HCT116 (cell line): ENCODE results near the gene IL18BP. TPM values are rescaled to one million over a fixed set of nuclear protein-coding genes. Genes with fewer than 3 reads are reported as not detected.

ENCODE experiments used
- ATAC-seq: fragments of 200-7000 bp; cut with Tn5 transposase; 2 replicates; pipeline ENCODE4 v1.9.1; 2020; ENCODE audit warnings: mild to moderate bottlenecking, moderate library complexity
- BruUV-seq: library from RNA; stranded (reverse); fragments of 400-500 nt; replicated peaks from 2 replicates; lab custom pipeline; 2021; lab: Mats Ljungman, UMichigan
- CTCF ChIA-PET: fragments of 300-600 bp; sonication (Branson Sonifier 250); formaldehyde crosslinking; loops from one replicate; lab custom pipeline; 2021; ENCODE audit warnings: antibody characterized with exemption; lab: Charles Lee
- POLR2A ChIA-PET: fragments of 300-600, 350-600 bp; sonication (Branson Sonifier 250); formaldehyde crosslinking; loops from one replicate; lab custom pipeline; 2021; ENCODE audit warnings: antibody characterized with exemption; lab: Charles Lee
- RAD21 ChIA-PET, 2 experiments: fragments of 300-600 bp; sonication (Branson Sonifier 250); formaldehyde crosslinking; loops; one replicate each; lab custom pipeline; 2023; ENCODE audit warnings: low total read pairs in 2 of 2; ENCODE audit not compliant: uncharacterized antibody in 2 of 2, unreplicated experiment in 2 of 2, low non-redundant PET in 1 of 2; lab: Charles Lee
- DNase-seq: peaks from one replicate; pipeline ENCODE4 v3.0.0-alpha.2; 2010; ENCODE audit warnings: low read depth, low spot score
- H2AFZ ChIP-seq: fragments of 200-600 bp; shearing (Covaris generic), sonication (generic); 2 replicates; pipeline ENCODE4 v1.6.1; 2017; ENCODE audit warnings: low read depth, mixed run types, mixed read lengths, antibody characterized with exemption, low read length; ENCODE audit not compliant: poor library complexity, severe bottlenecking
- H3K27ac ChIP-seq: 2 replicates; pipeline ENCODE4 v1.5.1; 2012; ENCODE audit warnings: low read depth, low read length
- H3K27me3 ChIP-seq: fragments of 200-600 bp; sonication (generic); 2 replicates; pipeline ENCODE4 v1.6.1; 2016; ENCODE audit warnings: mixed run types, low read length, mixed read lengths; ENCODE audit not compliant: insufficient read depth
- H3K36me3 ChIP-seq, 2 experiments: fragments of 200-500 bp in 1 of 2; fragments of 200-600 bp in 1 of 2; sonication (Bioruptor generic) in 1 of 2; sonication (generic) in 1 of 2; 2 replicates each; pipeline versions ENCODE4 v1.5.1 to v1.6.1; 2014 to 2016; ENCODE audit warnings: low read length in 2 of 2, inconsistent platforms in 1 of 2, mixed read lengths in 1 of 2, mixed run types in 1 of 2; ENCODE audit not compliant: insufficient read depth in 2 of 2, control insufficient read depth in 1 of 2
- H3K4me1 ChIP-seq, 2 experiments: fragments of 200-600 bp in 1 of 2; sonication (generic) in 1 of 2; 2 replicates each; pipeline versions ENCODE4 v1.5.1 to v1.6.1; 2012 to 2017; ENCODE audit warnings: low read length in 2 of 2, inconsistent platforms in 1 of 2, mild to moderate bottlenecking in 1 of 2, mixed read lengths in 1 of 2, mixed run types in 1 of 2, moderate library complexity in 1 of 2; ENCODE audit not compliant: insufficient read depth in 2 of 2, control insufficient read depth in 1 of 2
- H3K4me2 ChIP-seq: fragments of 200-600 bp; sonication (generic); 2 replicates; pipeline ENCODE4 v1.6.1; 2017; ENCODE audit warnings: mixed run types, low read length, mixed read lengths
- H3K4me3 ChIP-seq, 2 experiments: fragments of 200-600 bp in 1 of 2; sonication (generic) in 1 of 2; replicated peaks in 1 of 2; 2 replicates each; pipeline ENCODE4 v1.5.1; 2011 to 2016; ENCODE audit warnings: low read length in 2 of 2, control low read depth in 1 of 2, low read depth in 1 of 2, mild to moderate bottlenecking in 1 of 2, mixed read lengths in 1 of 2, mixed run types in 1 of 2
- H3K79me2 ChIP-seq: fragments of 200-600 bp; sonication (generic); 2 replicates; pipeline ENCODE4 v1.6.1; 2017; ENCODE audit warnings: mild to moderate bottlenecking, mixed run types, low read length, moderate library complexity, mixed read lengths; ENCODE audit not compliant: insufficient read depth
- H3K9ac ChIP-seq: fragments of 200-600 bp; sonication (generic); 2 replicates; pipeline ENCODE4 v1.6.1; 2016; ENCODE audit warnings: low read length, mixed read lengths
- H3K9me2 ChIP-seq: fragments of 200-600 bp; sonication (generic), shearing (Covaris generic); 2 replicates; pipeline ENCODE4 v1.6.1; 2017; ENCODE audit warnings: mixed run types, mild to moderate bottlenecking, moderate library complexity; ENCODE audit not compliant: insufficient read depth
- H3K9me3 ChIP-seq, 2 experiments: fragments of 200-500 bp in 1 of 2; fragments of 200-600 bp in 1 of 2; sonication (Bioruptor generic) in 1 of 2; sonication (generic) in 1 of 2; 2 replicates each; pipeline ENCODE4 v1.6.1; 2014 to 2017; ENCODE audit warnings: low read length in 2 of 2, mixed read lengths in 2 of 2, inconsistent platforms in 1 of 2, low read depth in 1 of 2, mild to moderate bottlenecking in 1 of 2, mixed run types in 1 of 2, moderate library complexity in 1 of 2; ENCODE audit not compliant: control insufficient read depth in 1 of 2, insufficient read depth in 1 of 2
- H4K20me1 ChIP-seq: fragments of 200-600 bp; sonication (generic), shearing (Covaris generic); 2 replicates; pipeline ENCODE4 v1.6.1; 2017; ENCODE audit warnings: mixed run types, mild to moderate bottlenecking, moderate library complexity; ENCODE audit not compliant: insufficient read depth
- CBX3 ChIP-seq: IDR thresholded peaks from 2 replicates; pipeline ENCODE4 v1.6.1; 2012; ENCODE audit warnings: low read depth
- CEBPB ChIP-seq: IDR thresholded peaks from 2 replicates; pipeline ENCODE4 v1.6.1; 2012; ENCODE audit warnings: low read depth
- EGR1 ChIP-seq: IDR thresholded peaks from 2 replicates; pipeline ENCODE4 v1.6.1; 2012; ENCODE audit warnings: low read depth
- EZH2 ChIP-seq: fragments of 200-600 bp; sonication (generic); IDR thresholded peaks from 2 replicates; pipeline ENCODE4 v1.6.1; 2017; ENCODE audit warnings: antibody characterized with exemption, mixed run types
- EZH2phosphoT487 ChIP-seq: fragments of 200-600 bp; IDR thresholded peaks from 2 replicates; pipeline ENCODE4 v1.6.1; 2018; ENCODE audit warnings: antibody characterized with exemption, borderline replicate concordance
- FOSL1 ChIP-seq: IDR thresholded peaks from 2 replicates; pipeline ENCODE4 v1.6.1; 2012; ENCODE audit warnings: low read depth
- JUND ChIP-seq: IDR thresholded peaks from 2 replicates; pipeline ENCODE4 v1.6.1; 2012
- POLR2A ChIP-seq: IDR thresholded peaks from 2 replicates; pipeline ENCODE4 v1.7.0; 2011; ENCODE audit warnings: borderline replicate concordance; ENCODE audit not compliant: insufficient read depth, insufficient read length; ENCODE audit errors: extremely low read depth
- POLR2AphosphoS5 ChIP-seq: IDR thresholded peaks from 2 replicates; pipeline ENCODE4 v1.6.1; 2011; ENCODE audit warnings: mild to moderate bottlenecking, low read depth, low read length, moderate library complexity
- RAD21 ChIP-seq: IDR thresholded peaks from 2 replicates; pipeline ENCODE4 v1.6.1; 2012; ENCODE audit warnings: low read depth, mild to moderate bottlenecking
- SIN3A ChIP-seq: IDR thresholded peaks from 2 replicates; pipeline ENCODE4 v1.6.1; 2012; ENCODE audit warnings: low read depth
- SP1 ChIP-seq: IDR thresholded peaks from 2 replicates; pipeline ENCODE4 v1.6.1; 2012; ENCODE audit warnings: low read depth
- SRF ChIP-seq: IDR thresholded peaks from 2 replicates; pipeline ENCODE4 v1.6.1; 2012; ENCODE audit warnings: low read depth
- TCF7L2 ChIP-seq: IDR thresholded peaks from 2 replicates; pipeline ENCODE4 v1.7.0; 2011; ENCODE audit warnings: borderline replicate concordance, inconsistent platforms; ENCODE audit not compliant: insufficient read depth, insufficient read length; ENCODE audit errors: extremely low read depth
- ZFX ChIP-seq: fragments of 450-650 bp; IDR thresholded peaks from 2 replicates; pipeline ENCODE4 v1.6.1; 2017
- ZNF274 ChIP-seq: fragments of 200-500 bp; sonication (Bioruptor generic); IDR thresholded peaks from 2 replicates; pipeline ENCODE4 v1.6.1; 2014; ENCODE audit warnings: mild to moderate bottlenecking, low read depth, low read length, inconsistent platforms
- intact Hi-C: fragments of 100-400 bp; cut with micrococcal nuclease; formaldehyde crosslinking; loops from 2 replicates; pipeline ENCODE4 v1.10.0; 2022
- total RNA-seq: library from RNA; stranded (reverse); gene quantifications from one replicate; pipeline ENCODE4 v1.2.1, GENCODE V29; 2021; ENCODE audit not compliant: unreplicated experiment
- TF ChIP-seq, protein P1 (sequence below): IDR thresholded peaks from 2 replicates; pipeline ENCODE4 v1.6.1; 2011; ENCODE audit warnings: mild to moderate bottlenecking, low read length, moderate library complexity; ENCODE audit not compliant: insufficient replicate concordance; ENCODE audit errors: extremely low read depth
- TF ChIP-seq, protein P2 (sequence below), 3 experiments: fragments of 200-600 bp in 1 of 3; sonication (generic) in 1 of 3; IDR thresholded peaks in 2 of 3; conservative IDR thresholded peaks in 1 of 3; 2 replicates each; pipeline ENCODE4 v1.5.1; 2012 to 2017; ENCODE audit warnings: low read depth in 2 of 3, low read length in 2 of 3, antibody characterized with exemption in 1 of 3, borderline replicate concordance in 1 of 3, control low read depth in 1 of 3, mild to moderate bottlenecking in 1 of 3, mixed read lengths in 1 of 3, mixed run types in 1 of 3, moderate library complexity in 1 of 3; ENCODE audit not compliant: insufficient read depth in 1 of 3
- TF ChIP-seq, protein P3 (sequence below): IDR thresholded peaks from 2 replicates; pipeline ENCODE4 v1.6.1; 2012; ENCODE audit warnings: low read depth

Gene IL18BP
- total RNA-seq, 1 experiment from 2014 or later = 9.8 TPM

DNA sequence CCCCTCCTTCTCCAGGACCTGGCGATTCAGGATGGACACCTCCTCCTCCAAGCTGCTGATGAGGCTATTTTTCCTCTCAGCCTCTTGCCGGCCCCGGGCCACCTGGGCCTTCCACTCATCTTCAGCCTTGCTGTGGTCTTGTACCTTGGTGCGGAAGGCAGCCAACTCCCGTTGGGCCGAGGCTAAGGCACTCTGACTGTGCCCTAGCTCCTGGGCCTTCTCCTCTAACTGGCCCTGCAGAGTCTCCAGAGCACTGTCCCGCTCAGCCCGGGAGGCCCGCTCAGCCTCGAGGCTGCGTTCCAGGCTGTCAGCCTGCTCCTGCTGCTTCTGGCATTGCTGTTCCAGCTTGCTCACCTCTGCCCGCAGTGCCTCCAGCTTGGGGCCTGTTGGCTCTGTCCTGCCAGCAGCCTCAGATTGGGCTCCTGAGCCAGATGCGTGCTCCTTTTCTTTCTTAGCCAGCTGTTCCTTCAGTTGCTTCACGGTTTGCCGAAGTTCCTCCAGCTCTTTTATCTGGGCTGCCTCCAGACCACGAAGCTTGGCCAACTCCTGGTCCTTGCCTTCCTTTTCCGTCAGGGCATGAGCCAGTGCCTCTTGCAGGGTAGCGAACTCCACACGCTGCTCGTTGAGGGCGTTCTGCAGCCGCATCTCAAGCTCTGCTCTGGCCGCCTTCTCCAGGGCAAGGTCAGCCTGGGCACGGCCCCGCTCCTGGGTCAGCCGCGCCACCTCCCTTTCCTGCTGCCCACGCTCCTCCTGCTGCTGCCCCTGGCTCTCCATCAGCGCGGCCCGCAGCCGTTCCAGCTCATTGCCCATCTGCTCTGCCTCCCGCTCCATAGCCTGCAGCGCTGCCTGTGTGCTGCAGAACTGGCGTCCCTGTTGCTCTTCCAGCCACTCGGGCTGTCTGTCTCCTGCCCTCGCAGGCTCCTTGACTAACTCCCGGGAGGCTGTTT lies 15.3 kb downstream of the IL18BP start:
- H3K4me1 ChIP-seq = no peaks in the 10 kb centered on the region
- ChIA-PET POLR2A (no interaction called here), RAD21 (no interaction called here)
- no peaks in the 10 kb centered on the region for H3K27me3 ChIP-seq
- H3K9ac ChIP-seq = no peak overlapping the region
- peaks cover 57 to 69% of the 10 kb centered on the region in 2 experiments for H3K36me3 ChIP-seq
- TF ChIP-seq SIN3A (no peak), EGR1 (no peak), EZH2phosphoT487 (no peak), ZNF274 (no peak), TCF7L2 (no peak), CEBPB (no peak), CBX3 (no peak), EZH2 (no peak), POLR2AphosphoS5 (no peak), POLR2A (no peak), FOSL1 (no peak), JUND (no peak), ZFX (no peak), SRF (no peak), RAD21 (no peak), SP1 (no peak)
- TF ChIP-seq, protein P1, sequence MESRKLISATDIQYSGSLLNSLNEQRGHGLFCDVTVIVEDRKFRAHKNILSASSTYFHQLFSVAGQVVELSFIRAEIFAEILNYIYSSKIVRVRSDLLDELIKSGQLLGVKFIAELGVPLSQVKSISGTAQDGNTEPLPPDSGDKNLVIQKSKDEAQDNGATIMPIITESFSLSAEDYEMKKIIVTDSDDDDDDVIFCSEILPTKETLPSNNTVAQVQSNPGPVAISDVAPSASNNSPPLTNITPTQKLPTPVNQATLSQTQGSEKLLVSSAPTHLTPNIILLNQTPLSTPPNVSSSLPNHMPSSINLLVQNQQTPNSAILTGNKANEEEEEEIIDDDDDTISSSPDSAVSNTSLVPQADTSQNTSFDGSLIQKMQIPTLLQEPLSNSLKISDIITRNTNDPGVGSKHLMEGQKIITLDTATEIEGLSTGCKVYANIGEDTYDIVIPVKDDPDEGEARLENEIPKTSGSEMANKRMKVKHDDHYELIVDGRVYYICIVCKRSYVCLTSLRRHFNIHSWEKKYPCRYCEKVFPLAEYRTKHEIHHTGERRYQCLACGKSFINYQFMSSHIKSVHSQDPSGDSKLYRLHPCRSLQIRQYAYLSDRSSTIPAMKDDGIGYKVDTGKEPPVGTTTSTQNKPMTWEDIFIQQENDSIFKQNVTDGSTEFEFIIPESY = no peak
- TF ChIP-seq, protein P2, sequence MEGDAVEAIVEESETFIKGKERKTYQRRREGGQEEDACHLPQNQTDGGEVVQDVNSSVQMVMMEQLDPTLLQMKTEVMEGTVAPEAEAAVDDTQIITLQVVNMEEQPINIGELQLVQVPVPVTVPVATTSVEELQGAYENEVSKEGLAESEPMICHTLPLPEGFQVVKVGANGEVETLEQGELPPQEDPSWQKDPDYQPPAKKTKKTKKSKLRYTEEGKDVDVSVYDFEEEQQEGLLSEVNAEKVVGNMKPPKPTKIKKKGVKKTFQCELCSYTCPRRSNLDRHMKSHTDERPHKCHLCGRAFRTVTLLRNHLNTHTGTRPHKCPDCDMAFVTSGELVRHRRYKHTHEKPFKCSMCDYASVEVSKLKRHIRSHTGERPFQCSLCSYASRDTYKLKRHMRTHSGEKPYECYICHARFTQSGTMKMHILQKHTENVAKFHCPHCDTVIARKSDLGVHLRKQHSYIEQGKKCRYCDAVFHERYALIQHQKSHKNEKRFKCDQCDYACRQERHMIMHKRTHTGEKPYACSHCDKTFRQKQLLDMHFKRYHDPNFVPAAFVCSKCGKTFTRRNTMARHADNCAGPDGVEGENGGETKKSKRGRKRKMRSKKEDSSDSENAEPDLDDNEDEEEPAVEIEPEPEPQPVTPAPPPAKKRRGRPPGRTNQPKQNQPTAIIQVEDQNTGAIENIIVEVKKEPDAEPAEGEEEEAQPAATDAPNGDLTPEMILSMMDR (IDR thresholded peaks at IDR 0.05 in 2 of 3, conservative IDR thresholded peaks at IDR 0.05 in 1 of 3; ENCODE audit: borderline replicate concordance in 1 of 3, insufficient read depth in 1 of 3, low read depth in 2 of 3, low read length in 2 of 3) = no peak
- TF ChIP-seq, protein P3, sequence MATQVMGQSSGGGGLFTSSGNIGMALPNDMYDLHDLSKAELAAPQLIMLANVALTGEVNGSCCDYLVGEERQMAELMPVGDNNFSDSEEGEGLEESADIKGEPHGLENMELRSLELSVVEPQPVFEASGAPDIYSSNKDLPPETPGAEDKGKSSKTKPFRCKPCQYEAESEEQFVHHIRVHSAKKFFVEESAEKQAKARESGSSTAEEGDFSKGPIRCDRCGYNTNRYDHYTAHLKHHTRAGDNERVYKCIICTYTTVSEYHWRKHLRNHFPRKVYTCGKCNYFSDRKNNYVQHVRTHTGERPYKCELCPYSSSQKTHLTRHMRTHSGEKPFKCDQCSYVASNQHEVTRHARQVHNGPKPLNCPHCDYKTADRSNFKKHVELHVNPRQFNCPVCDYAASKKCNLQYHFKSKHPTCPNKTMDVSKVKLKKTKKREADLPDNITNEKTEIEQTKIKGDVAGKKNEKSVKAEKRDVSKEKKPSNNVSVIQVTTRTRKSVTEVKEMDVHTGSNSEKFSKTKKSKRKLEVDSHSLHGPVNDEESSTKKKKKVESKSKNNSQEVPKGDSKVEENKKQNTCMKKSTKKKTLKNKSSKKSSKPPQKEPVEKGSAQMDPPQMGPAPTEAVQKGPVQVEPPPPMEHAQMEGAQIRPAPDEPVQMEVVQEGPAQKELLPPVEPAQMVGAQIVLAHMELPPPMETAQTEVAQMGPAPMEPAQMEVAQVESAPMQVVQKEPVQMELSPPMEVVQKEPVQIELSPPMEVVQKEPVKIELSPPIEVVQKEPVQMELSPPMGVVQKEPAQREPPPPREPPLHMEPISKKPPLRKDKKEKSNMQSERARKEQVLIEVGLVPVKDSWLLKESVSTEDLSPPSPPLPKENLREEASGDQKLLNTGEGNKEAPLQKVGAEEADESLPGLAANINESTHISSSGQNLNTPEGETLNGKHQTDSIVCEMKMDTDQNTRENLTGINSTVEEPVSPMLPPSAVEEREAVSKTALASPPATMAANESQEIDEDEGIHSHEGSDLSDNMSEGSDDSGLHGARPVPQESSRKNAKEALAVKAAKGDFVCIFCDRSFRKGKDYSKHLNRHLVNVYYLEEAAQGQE = no peak
- TF ChIP-seq, all 23 proteins: peak for 0
- intact Hi-C loops = no loop called here
- H3K4me2 ChIP-seq = no peak overlapping the region
- no peaks in the 10 kb centered on the region for H3K79me2 ChIP-seq
- DNase-seq (no peak), ATAC-seq (no peak)
- CTCF ChIA-PET = no interaction called here
- BruUV-seq = no TSS peak
- no peak overlapping the region for H3K4me3 ChIP-seq
- H2AFZ ChIP-seq = no peak overlapping the region
- H4K20me1 ChIP-seq = no peaks in the 10 kb centered on the region
- H3K27ac ChIP-seq = no peak overlapping the region
- no peaks in the 10 kb centered on the region for H3K9me3 ChIP-seq
- no peaks in the 10 kb centered on the region for H3K9me2 ChIP-seq
